ENCODE results near the gene COX4I2.
"Not testable (repeated sequence)": the region's sequence is repeated elsewhere in the genome, so short reads cannot be mapped to it uniquely, and the experiment has no call there.

Gene COX4I2

DNA sequence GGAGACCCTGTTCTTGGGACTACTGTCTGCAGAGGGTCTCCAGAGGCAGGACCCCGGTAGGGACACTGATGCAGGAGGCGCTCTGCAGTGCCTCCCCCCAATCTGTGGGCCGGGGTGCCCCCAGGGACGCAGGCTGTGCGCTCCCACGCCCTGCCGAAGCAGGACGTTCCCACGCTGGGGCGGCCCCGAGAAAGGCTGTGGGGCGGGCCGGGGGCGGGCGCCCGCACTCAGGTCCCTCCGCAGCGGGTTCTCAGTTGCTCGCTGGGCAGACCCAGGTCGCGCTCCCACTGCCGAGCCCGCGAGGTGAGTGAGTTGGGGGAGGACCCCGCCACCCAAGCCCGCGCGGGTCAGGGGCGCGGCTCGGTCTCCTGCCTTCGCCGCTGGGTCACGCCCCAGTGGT is at the start of gene COX4I2:
Gene COX4I2, plus strand, starts transcription at position 253 of the 400 bp plus-strand sequence. CDS start 1,106 bp downstream, outside the sequence.
- in situ Hi-C loops (cut with HindIII; ENCODE audit: low pct_ligation_motif_present, low pct_unique_long_range_greater_than_20kb, low sequenced_read_pairs) = no loop called here

DNA sequence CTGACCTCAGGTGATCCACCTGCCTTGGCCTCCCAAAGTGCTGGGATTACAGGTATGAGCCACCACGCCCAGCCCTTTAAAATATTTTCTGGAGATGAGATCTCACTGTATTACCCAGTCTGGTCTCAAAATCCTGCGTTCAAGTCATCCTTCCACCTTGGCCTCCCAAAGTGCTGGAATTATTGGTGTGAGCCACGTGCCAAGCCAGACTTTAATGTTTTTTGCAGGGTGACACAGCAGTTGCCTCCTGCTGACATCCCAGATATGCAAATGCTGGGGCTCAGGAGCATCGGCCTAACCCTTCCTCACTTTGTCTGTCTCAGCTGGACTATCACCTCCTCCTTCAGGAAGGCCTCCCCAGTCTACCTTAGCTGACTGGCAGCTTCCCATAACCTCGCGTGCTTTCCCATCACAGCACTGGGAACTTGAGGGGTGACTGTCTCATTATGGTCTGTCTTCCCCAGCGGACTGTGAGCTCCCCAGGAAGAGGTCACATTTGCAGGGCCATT is 46.9 kb upstream of the COX4I2 start:
- DNase-seq = no peak
- in situ Hi-C loops (cut with HindIII; ENCODE audit: low pct_ligation_motif_present, low pct_unique_long_range_greater_than_20kb, low sequenced_read_pairs) = no loop called here

More for the DNA sequence above, at the start of gene COX4I2:
- DNase-seq = no peak

DNA sequence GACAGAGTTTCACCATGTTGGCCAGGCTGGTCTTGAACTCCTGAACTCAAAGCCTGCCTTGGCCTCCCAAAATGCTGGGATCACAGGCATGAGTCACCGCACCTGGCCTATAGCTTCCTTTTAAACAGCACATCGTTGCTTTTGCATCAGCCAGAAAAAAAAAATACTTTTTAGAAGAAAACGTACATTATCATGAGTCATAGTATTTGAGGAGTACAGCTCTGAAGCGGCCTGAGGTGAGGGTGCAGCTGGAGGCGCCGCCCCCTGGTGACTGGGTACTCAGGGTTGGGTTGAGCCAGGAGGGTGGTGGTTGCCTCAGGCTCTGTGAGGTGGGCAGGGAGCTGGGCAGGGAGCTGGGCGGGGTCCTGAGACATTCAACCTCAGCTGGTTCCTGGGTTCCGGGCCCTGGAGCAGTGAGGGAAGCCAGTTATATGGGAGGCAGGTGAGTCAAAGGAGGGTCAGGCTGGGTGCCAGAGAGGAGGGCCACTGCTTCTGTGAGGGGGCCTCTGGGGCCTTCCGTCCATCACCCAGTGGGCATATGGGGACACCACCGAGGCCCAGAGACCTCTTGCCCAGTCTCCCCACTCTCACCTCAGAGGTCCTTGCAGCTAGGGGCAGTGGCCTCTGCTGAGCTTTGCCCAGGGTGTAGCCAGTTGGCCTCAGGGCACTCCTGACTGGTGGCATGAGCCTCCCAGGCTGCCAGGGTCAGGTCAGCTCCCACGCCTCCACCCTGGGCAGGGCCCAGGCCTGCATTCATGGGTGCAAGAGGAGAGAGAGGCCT is 44.3 kb upstream of the COX4I2 start:
- in situ Hi-C loops (cut with HindIII; ENCODE audit: low pct_ligation_motif_present, low pct_unique_long_range_greater_than_20kb, low sequenced_read_pairs) = no loop called here
- peak; percentile 62 for DNase-seq

DNA sequence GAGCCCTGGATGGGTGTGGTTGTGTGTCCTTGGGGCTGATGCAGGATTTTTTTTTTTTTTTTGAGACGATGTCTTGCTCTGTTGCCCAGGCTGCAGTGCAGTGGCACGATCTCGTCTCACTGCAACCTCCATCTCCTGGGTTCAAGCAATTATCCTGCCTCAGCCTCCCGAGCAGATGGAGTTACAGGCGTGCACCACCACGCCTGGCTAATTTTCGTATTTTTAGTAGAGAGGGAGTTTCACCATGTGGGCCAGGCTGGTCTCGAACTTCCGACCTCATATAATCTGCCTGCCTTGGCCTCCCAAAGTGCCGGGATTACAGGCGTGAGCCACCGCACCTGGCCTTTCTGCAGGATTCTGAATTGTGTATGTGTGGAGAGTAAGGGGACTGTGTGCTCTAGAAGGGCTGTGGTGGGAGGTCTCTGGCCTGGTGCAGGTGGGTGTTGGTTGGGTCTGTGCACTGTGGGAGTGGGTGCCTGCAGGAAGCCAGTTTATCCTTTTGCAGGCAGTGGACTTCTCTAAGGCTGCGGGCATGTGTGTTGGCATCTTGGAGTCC is 43.6 kb upstream of the COX4I2 start:
- in situ Hi-C loops (cut with HindIII; ENCODE audit: low pct_ligation_motif_present, low pct_unique_long_range_greater_than_20kb, low sequenced_read_pairs) = no loop called here
- DNase-seq = no peak

DNA sequence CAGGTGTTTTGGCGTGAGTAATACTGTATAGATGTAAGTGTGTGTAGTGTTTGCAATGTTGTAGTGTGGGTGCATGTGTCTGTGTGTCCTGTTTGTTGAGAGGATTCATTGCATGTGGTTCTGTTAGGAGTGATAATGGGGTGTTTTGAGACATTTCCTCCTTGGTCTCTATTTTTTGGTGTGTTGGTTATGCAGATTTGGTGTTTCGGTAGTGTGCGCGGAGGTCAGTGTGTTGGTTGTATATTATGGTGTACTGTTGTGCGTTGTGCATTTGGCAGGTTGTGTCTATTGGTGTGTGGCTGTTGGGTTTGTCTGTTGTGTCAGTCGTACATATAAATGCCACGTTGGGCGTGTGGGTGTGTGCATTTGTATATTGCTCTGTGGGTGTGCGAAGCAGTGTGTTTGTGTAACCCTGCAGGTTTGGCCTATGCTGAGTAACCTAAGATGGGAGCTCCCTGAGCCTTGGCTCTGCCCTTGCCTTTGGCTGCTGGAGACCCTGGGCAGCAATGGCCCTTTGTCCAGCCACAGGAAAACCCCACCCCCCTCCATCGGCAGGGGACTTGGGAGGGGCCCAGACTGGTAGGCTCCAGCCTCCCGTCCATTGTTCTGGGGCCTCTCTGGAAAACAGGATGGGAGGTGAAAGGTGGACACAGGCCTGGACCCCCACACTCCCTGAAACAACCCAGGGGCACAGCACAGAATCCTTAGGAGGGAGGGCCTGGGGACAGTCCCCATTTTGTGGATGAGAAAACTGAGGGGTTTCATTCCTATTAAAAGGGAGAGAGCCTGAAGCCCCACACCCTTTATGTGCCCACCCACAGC is 42.9 kb upstream of the COX4I2 start:
- in situ Hi-C loops (cut with HindIII; ENCODE audit: low pct_ligation_motif_present, low pct_unique_long_range_greater_than_20kb, low sequenced_read_pairs) = no loop called here
- DNase-seq = no peak

DNA sequence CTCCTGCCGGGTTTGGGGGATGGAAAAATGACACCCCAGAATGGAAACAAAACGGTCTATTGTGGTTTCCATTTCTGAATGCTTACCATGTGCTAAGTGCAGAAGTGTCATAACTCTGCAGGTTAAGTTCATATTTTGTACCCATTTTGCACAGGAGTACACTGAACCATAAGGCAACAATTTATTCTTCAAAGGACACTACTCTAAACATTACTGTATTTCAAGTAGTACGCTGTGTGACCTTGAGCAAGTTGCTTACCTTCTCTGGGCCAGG is 42.4 kb upstream of the COX4I2 start:
- DNase-seq = no peak
- in situ Hi-C loops (cut with HindIII; ENCODE audit: low pct_ligation_motif_present, low pct_unique_long_range_greater_than_20kb, low sequenced_read_pairs) = no loop called here

DNA sequence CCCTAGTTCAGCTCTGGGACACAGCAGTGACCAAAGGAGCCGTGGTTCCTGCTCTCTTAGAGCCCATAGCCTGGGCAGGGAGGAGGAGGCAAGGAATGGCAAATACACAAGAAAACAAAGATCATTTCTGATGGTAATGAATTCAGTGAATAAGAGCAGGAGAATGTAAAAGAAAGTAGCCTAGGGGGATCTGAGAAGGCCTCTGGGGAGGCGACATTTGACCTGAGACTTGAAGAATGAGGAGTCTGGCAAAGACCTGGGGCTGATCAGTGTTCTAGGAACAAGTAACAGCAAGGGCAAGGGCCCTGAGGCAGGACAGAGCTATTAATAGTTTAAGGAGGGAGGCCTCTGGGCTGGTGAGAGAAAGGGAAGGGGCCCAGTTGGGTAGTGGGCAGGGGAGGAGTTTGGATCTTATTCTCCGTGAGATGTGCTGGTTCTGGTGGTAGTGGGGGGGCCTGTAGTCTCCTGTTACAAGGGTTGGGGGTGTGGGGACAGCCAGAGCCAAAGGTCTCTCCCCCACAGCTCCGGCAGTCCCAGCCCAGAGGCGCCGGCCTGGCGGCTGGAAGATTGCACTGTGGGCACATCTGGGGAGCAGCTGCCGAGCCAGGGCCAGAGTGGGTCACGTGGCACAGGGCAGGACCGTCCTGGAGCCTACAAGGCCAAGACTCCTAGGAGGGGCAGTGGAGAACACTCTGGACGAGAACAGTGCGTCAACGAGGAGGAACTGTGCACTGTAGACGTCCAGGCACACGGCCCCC is 41.9 kb upstream of the COX4I2 start:
- in situ Hi-C loops (cut with HindIII; ENCODE audit: low pct_ligation_motif_present, low pct_unique_long_range_greater_than_20kb, low sequenced_read_pairs) = no loop called here
- no peak for DNase-seq

DNA sequence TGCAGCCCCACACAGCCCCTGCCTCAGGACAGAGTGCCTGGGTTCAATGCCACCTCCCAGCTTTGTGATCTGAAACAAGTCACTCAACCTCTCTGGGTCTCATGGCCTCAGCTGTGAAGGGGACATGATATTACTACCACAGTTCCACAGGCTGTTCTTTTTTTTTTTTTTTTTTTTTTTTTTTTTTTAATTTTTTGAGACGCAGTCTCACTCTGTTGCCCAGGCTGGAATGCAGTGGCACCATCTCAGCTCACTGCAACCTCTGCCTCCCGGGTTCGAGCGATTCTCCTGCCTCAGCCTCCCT is 41.3 kb upstream of the COX4I2 start:
- in situ Hi-C loops (cut with HindIII; ENCODE audit: low pct_ligation_motif_present, low pct_unique_long_range_greater_than_20kb, low sequenced_read_pairs); DNase-seq: not testable (repeated sequence)

DNA sequence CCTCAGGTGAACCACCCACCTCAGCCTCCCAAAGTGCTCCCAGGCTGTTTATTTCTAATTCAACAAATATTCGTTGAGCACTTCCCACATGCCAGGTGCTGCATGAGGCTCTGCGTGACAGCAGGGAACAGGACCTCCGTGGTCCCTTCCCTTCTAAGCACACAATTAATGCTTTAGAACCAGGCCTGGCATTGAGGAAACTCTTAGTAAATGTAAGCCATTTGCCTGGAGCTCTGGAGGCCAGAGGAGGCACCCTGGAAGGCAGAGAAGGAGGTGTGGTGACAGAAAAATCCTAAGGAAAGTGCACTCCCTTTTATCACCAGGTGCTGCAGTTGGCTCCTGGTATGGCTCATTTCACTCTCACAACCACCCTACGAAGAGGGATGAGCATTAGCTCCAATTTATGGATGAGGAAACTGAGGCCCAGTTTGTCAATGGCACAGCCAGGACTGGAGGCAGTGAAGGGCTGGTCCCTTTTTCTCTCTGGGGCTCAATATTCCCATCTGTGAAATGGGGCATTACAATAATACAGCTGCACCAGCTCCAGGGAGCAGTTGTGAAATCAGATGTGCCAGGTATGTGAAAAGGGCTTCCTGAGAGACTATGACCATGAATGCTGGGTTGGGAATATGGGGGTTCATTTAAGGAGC is 40.8 kb upstream of the COX4I2 start:
- in situ Hi-C loops (cut with HindIII; ENCODE audit: low pct_ligation_motif_present, low pct_unique_long_range_greater_than_20kb, low sequenced_read_pairs) = no loop called here
- DNase-seq = no peak

DNA sequence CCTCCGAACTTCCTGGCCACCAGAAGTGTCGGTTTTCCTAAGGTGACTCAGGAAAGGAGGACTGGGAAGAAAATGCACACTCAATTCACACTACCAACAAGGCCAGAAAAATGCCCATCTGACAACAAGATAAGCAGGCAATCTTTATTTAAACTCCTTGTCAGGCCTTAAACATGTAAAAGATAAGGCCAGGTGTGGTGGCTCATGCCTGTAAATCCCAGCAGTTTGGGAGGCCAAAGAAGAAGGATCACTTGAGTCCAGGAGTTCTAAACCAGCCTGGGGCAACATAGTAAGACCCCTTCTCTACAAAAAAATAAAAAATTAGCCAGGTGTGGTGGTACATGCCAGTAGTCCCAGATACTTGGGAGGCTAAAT is 40.2 kb upstream of the COX4I2 start:
- in situ Hi-C loops (cut with HindIII; ENCODE audit: low pct_ligation_motif_present, low pct_unique_long_range_greater_than_20kb, low sequenced_read_pairs) = no loop called here

DNA sequence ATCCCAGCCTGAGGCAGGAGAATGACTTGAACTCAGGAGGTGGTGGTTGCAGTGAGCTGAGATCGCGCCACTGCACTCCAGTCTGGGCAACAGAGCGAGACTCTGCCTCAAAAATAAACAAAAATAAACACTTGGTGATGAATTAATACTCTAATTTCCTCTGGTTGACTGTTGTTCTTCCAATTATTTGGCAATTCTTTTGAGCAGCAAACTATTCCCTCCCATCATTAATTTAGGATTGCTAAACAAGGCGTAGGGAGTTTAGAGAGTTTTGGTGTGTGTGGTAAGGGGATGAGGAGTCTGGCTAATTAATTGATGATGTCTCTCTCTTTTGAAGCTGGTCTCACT is 35.3 kb upstream of the COX4I2 start:
- in situ Hi-C loops (cut with HindIII; ENCODE audit: low pct_ligation_motif_present, low pct_unique_long_range_greater_than_20kb, low sequenced_read_pairs) = no loop called here
- no peak for DNase-seq

More for the DNA sequence above, 40.2 kb upstream of the COX4I2 start:
- no peak for DNase-seq

DNA sequence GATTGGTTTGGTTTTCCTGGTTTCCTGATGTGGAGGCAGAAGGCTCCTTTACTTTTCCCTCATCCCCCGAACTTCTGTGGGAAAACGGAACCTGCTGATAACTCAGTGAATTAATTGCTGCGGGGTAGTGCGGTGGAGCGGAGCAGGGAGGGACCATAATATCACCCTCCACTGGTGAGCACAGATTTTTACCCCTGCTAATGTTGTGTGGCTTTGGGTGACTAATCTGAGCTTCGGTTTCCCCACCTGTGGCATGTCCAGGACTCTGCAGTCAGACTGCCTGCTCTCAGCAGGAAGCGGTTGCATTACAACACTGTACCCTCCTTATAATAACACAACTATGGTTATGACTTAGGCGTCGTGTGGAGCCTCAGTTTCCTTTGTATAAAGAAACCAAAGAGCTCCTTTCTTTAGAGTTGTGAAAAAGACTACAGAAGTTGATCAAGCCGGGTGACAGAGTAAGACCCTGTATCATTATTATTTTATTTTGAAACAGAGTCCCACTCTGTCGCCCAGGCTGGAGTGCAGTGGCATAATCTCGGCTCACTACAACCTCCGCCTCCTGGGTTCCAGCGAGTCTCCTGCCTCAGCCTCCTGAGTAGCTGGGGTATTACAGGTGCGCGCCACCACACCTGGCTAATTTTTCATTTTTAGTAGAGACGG is 34.8 kb upstream of the COX4I2 start:
- DNase-seq = no peak
- in situ Hi-C loops (cut with HindIII; ENCODE audit: low pct_ligation_motif_present, low pct_unique_long_range_greater_than_20kb, low sequenced_read_pairs) = no loop called here

DNA sequence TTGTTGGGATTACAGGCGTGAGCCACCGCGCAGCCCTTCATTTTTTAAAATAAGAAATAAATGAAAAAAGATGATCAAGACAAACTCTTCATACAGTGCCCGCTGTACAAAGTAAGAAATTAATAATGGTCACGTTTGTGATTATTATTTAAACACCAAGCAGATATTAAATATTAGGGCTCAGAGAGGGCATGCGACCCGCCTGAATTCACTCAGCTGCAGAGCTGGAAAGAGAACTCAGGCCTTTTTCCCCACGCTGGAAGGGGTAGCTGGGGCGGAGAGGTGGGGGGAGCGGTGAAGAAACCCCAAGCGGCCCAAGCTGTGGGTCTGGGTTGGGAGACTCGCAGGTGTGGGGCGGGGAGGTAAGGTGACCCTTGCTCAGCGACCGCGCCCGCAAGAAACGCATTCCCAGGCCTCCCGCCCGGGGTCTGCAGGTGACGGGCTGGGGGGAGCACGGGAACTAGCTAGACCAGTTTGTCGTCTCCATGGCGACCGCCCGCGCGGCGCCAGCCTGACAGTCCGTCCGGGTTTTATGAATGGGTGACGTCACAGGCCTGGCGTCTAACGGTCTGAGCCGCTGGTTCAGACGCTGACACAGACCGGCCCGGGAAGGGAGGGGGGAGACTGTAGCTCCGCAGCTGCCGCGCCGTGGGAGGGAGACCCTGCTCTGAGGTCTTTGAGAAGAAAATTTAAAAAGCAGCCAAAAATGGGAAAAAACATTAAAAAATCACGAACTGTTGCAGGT is 33.7 kb upstream of the COX4I2 start:
- in situ Hi-C loops (cut with HindIII; ENCODE audit: low pct_ligation_motif_present, low pct_unique_long_range_greater_than_20kb, low sequenced_read_pairs) = no loop called here
- peak; percentile 85 for DNase-seq

DNA sequence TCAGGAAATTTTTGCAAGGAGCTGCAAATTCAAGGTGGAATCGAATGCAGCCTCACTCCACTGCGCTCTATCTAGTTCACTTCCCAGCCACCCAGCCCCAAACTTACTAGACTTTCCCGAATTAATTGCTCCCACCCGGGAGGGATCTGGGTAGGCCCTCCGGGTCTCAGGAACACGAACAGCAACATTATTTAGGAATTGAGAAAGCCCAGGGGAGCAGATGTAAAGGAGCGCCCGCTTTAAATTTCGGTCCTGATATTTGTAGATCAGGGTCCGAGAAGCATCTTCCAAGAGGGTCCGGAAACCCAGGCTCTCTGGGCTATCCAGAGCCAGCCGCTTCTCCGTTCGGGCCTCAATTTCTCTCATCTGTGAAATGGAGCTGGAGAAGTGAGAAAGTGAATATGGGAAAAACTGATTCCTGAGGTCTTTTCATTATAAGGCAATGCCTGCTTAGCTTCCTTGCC is 33.1 kb upstream of the COX4I2 start:
- no peak for DNase-seq
- in situ Hi-C loops (cut with HindIII; ENCODE audit: low pct_ligation_motif_present, low pct_unique_long_range_greater_than_20kb, low sequenced_read_pairs) = no loop called here

DNA sequence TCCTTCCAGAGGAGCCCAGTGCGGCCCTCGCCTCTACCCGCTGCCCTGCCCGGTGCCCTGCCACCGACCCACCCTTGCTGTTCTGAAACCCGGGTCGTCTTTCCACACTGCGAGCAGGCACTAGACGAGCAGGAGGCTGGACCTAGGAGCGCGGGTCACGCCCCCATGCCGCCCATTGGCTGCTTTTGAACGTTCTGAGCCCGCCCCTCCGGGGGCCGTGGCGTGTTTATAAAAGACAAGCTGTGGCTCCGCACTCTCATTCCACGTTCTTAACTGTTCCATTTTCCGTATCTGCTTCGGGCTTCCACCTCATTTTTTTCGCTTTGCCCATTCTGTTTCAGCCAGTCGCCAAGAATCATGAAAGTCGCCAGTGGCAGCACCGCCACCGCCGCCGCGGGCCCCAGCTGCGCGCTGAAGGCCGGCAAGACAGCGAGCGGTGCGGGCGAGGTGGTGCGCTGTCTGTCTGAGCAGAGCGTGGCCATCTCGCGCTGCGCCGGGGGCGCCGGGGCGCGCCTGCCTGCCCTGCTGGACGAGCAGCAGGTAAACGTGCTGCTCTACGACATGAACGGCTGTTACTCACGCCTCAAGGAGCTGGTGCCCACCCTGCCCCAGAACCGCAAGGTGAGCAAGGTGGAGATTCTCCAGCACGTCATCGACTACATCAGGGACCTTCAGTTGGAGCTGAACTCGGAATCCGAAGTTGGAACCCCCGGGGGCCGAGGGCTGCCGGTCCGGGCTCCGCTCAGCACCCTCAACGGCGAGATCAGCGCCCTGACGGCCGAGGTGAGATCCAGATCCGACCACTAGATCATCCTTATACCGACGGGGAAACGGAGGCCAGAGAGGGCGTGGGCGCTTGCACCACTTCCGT is 32.4 kb upstream of the COX4I2 start, which contains the start of gene ID1:
Gene ID1, plus strand, starts transcription at position 259 of the 871 bp plus-strand sequence. Its CDS starts 99 bp downstream, at position 358.
- in situ Hi-C loops (cut with HindIII; ENCODE audit: low pct_ligation_motif_present, low pct_unique_long_range_greater_than_20kb, low sequenced_read_pairs) = no loop called here
- DNase-seq = peak; percentile 92
